SJCRH30 (cell line): Measurements from ENCODE around the gene PLXNB1. TPM values are rescaled to one million over a fixed set of nuclear protein-coding genes. Genes with fewer than 3 reads are reported as not detected.

Experiments used
- DNase-seq, 2 experiments: peaks; one replicate each; pipeline ENCODE4 v3.0.0-alpha.2; 2015 to 2020
- H3K27ac ChIP-seq: fragments of 250-450 bp; sonication (Bioruptor Pico); 2 replicates; pipeline ENCODE4 v1.5.1; 2020; ENCODE audit warnings: mild to moderate bottlenecking, moderate library complexity
- H3K27me3 ChIP-seq: fragments of 250-450 bp; sonication (Bioruptor Pico); 2 replicates; pipeline ENCODE4 v1.5.1; 2020; ENCODE audit warnings: mild to moderate bottlenecking, moderate library complexity
- H3K36me3 ChIP-seq: fragments of 250-450 bp; sonication (Bioruptor Pico); 2 replicates; pipeline ENCODE4 v1.5.1; 2020; ENCODE audit warnings: mild to moderate bottlenecking, moderate library complexity
- H3K4me1 ChIP-seq: fragments of 250-450 bp; sonication (Bioruptor Pico); 2 replicates; pipeline ENCODE4 v1.5.1; 2020; ENCODE audit warnings: mild to moderate bottlenecking, moderate library complexity
- H3K4me3 ChIP-seq: fragments of 250-450 bp; sonication (Bioruptor Pico); 2 replicates; pipeline ENCODE4 v1.5.1; 2020; ENCODE audit warnings: mild to moderate bottlenecking, moderate library complexity
- H3K9me3 ChIP-seq: fragments of 250-450 bp; sonication (Bioruptor Pico); replicated peaks from 2 replicates; pipeline ENCODE4 v1.5.1; 2020; ENCODE audit warnings: mild to moderate bottlenecking, moderate library complexity
- total RNA-seq: library from RNA; depleted of rRNA; stranded (reverse); fragments of >200 nt; shearing (Covaris generic); gene quantifications from 2 replicates; pipeline ENCODE4 v1.2.3, GENCODE V29; 2014

PLXNB1 gene
- total RNA-seq, 1 experiment from 2014 or later = 45.0 TPM

DNA sequence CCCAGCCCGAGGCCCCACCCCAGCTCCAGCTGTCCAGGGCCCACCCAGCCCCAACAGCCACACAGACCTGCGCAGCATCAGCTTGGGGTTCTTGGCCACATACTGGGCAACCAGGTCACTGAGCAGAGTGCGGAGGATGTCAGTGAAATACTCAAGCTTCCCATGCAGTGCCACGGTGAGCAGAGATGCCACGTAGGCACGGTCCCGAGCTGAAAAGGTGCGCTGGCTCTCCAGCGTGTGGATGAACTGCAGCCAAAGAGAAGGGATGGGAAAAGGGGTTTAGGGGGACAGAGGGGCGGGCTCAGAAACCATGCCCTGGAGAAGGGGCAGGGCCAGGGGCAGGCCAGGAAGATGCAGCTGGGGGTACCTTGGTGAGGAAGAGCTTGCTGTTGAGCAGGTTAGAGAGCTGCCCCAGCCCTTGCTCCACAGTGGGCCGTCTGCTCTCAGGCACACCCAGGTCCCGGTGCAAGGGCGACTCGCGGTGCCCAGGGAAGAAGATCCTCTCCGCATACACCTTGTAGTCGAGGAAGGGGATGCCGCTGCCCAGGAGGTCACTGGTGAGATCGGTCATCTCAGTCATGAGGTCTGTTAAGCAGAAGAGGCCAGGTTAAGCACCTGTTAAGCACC lies 17.4 kb downstream of the PLXNB1 start:
- Histone ChIP-seq H3K27ac (no peak overlapping the region), H3K27me3 (no peaks in the 10 kb centered on the region), H3K36me3 (peaks cover 17% of the 10 kb centered on the region; the same call in 1 of the 2 replicates), H3K9me3 (no peaks in the 10 kb centered on the region), H3K4me3 (no peak overlapping the region), H3K4me1 (no peaks in the 10 kb centered on the region)
- no peak for DNase-seq

- peaks cover 20% of the 10 kb centered on the region; the same call in 1 of the 2 replicates for H3K36me3 ChIP-seq
- no peaks in the 10 kb centered on the region for H3K9me3 ChIP-seq
- no peak overlapping the region for H3K4me3 ChIP-seq
Observed at GRCh38 chr3:48411606-48412374, 18.1 kb downstream of the PLXNB1 start.

DNA sequence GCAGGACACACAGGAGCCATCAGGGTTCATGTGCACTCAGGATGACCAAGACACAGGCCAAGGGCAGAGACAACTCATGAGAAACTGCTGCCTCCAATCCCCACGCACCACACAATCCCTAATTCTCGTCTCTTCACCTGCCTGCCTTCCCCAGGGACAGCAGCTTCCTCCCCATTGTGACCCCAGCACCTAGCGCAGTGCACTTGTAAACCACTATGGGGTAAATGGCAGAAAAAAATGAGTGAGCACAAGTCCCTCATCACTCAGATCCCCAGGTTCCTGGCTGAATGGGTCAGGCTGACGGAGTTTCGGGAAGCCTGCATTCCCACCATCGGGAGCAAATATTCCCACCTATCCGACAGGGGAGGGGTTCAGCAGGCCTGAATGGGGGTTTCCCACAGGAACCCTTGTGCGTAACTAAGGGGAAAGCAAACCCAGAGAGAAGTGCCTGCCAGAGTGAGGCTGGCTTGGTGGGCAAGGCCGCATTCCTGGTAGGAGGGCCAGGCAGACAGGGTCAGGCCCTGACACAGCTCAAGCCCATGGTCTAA lies 18.8 kb downstream of the PLXNB1 start:
- DNase-seq = no peak
- no peaks in the 10 kb centered on the region for H3K9me3 ChIP-seq
- H3K36me3 ChIP-seq = peaks cover 22% of the 10 kb centered on the region; the same call in 1 of the 2 replicates
- no peaks in the 10 kb centered on the region for H3K27me3 ChIP-seq
- H3K27ac ChIP-seq = no peak overlapping the region
- H3K4me3 ChIP-seq = no peak overlapping the region
- H3K4me1 ChIP-seq = no peaks in the 10 kb centered on the region

More at GRCh38 chr3:48411606-48412374, 18.1 kb downstream of the PLXNB1 start:
- Histone ChIP-seq H3K4me1 (no peaks in the 10 kb centered on the region), H3K27me3 (no peaks in the 10 kb centered on the region), H3K27ac (no peak overlapping the region)
- no peak for DNase-seq

DNA sequence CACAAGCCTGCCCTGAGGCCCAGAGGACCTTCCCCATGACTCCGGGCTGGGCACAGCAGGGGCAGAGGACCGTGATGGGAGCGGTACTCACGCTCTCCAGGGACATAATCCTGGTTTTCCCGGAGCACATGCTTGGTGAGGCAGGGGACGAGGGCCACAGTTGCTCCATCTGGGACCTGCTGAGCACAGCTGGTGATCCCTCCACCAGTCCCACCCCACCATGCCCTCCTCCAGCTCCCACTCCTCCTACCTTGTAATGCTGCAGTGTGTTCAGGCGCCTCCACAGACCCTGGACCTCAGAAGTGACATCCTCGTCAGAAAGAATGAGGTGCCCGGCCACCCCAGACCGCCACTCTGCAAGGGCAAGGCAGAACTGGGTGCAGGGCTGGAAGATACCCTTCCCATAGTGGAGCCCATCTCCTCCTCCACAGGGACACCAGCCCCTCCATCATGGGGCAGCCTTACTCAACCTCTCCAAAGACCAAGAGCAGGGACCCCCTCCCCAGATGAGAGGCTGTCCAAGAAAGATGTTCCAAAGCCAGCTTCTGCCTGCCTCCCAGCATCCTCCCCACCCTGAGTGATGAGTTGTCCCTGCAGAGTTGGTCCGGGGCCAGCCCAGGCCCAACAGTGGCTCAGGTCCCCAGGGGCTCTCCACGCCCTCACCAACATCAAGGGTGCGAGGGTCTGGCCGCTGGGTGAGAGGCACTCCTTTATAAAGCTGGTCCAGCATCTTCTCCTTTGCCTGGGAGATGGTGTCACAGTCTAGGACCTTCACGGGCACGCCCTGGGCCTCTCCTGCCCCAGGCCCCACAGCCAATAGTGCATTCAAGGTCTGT lies 19.5 kb downstream of the PLXNB1 start:
- Histone ChIP-seq H3K36me3 (peaks cover 23% of the 10 kb centered on the region; the same call in 1 of the 2 replicates), H3K4me3 (no peak overlapping the region), H3K9me3 (no peaks in the 10 kb centered on the region), H3K27me3 (no peaks in the 10 kb centered on the region), H3K27ac (no peak overlapping the region), H3K4me1 (no peaks in the 10 kb centered on the region)
- peak in 1 of 2 experiments; percentile 1 for DNase-seq

DNA sequence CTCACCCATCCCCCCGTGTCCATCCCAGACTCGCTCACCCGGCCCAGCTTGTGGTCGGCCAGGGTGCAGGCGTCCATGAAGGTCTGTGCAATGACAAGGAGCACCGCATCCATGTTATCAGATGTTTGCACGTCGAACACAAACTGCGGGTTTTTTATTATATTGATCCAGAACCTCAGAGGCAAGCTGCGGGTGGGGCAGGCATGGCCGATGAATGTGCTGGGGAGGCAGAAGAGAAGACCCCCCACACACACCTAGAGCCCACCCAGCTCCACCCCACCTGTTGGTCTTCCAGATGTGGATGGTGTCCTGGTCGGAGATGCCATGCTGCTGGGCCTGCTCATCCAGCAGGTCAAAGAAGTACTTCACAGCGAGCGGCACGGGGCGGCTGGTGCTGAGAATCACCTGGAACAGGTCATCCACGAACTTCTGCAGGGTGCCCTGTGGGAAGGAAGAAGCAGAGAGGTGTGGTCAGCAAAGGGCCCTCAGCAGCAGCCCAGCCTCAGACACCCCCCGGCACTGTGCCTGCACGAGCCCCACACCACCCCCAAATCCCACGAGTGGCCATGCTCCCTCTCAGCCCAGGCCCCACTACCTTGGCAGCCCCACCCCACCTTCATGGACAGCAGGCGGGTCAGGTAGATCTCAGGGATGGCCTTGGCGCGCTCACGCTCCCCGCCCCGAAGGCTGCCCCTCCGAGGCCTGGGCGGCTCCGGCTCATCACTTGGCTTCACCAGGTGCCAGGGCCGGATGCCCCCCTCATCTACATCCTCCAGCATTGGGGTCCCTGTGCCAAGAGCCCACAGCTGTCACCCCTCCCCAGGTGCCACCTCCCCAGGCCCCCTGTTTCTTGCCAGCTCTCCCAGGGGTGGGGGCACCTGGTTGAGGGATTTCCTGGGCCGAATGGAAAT lies 20.3 kb downstream of the PLXNB1 start:
- H3K9me3 ChIP-seq = no peaks in the 10 kb centered on the region
- peak in 1 of 2 experiments; percentile 1 for DNase-seq
- no peak overlapping the region for H3K4me3 ChIP-seq
- H3K36me3 ChIP-seq = peaks cover 23% of the 10 kb centered on the region; the same call in 1 of the 2 replicates
- no peak overlapping the region for H3K27ac ChIP-seq
- no peaks in the 10 kb centered on the region for H3K4me1 ChIP-seq
- no peaks in the 10 kb centered on the region for H3K27me3 ChIP-seq

- peak in 1 of 2 experiments; percentile 1 for DNase-seq
- Histone ChIP-seq H3K4me1 (no peaks in the 10 kb centered on the region), H3K27me3 (no peaks in the 10 kb centered on the region), H3K4me3 (no peak overlapping the region), H3K9me3 (no peaks in the 10 kb centered on the region), H3K36me3 (peaks cover 29% of the 10 kb centered on the region), H3K27ac (no peak overlapping the region)
Observed at GRCh38 chr3:48408823-48409281, 21.0 kb downstream of the PLXNB1 start.

- Histone ChIP-seq H3K36me3 (peaks cover 30% of the 10 kb centered on the region), H3K9me3 (no peaks in the 10 kb centered on the region), H3K27me3 (no peaks in the 10 kb centered on the region), H3K4me3 (no peak overlapping the region), H3K27ac (no peak overlapping the region), H3K4me1 (no peaks in the 10 kb centered on the region; the same call in 1 of the 2 replicates)
- DNase-seq = no peak
Observed at GRCh38 chr3:48407542-48408099, 22.3 kb downstream of the PLXNB1 start.

DNA sequence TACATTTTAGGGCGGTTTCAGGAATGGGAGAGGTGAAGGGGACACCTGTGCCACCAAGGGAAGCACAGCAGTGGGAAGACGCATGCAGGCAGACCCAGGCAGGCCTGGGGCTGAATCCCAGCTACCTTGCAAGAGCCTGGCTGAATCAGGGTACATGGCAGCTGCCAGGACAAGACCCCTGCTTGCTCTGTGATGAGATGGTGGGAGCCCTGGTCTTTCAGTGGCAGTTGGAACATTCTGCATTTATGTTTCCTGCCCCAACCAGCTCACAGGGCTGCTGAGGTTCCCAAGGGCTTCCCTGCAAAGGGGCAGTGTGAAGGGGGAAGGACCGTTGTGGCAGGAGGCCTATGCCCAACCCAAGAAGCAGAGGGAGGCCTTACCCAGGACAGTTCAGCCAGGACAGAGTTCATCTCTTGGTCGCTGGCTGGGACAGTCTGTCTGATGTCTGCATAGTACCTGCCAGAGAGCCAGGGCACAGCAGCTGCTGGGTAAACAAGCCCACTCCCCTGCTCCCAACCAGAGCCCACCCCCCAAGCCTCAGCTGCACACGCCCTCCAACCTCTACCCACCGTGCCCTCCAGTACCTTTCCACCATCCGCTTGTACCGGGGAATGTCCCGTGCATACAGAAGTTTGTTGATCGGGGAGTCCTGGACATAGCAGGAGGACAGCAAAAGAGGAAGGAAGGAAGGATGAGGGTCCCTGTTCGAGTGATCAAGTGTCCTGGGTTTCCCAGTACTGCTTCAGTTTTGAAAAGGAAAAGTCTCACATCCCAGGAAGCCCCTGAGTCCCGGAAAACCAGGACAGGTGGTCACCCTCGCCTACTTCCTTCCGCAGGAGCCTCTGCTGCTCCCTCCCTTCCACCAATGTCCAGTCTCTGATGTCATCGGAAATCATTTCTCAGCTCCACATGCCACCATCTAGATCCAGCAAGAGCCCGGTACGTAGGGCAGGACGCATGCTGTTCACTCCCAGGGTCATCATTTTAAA lies 23.1 kb downstream of the PLXNB1 start:
- H3K27me3 ChIP-seq = no peaks in the 10 kb centered on the region
- no peaks in the 10 kb centered on the region for H3K9me3 ChIP-seq
- DNase-seq = no peak
- H3K4me3 ChIP-seq = no peak overlapping the region
- H3K4me1 ChIP-seq = peaks cover 4% of the 10 kb centered on the region; the same call in 1 of the 2 replicates
- H3K36me3 ChIP-seq = peaks cover 30% of the 10 kb centered on the region
- no peak overlapping the region for H3K27ac ChIP-seq

DNA sequence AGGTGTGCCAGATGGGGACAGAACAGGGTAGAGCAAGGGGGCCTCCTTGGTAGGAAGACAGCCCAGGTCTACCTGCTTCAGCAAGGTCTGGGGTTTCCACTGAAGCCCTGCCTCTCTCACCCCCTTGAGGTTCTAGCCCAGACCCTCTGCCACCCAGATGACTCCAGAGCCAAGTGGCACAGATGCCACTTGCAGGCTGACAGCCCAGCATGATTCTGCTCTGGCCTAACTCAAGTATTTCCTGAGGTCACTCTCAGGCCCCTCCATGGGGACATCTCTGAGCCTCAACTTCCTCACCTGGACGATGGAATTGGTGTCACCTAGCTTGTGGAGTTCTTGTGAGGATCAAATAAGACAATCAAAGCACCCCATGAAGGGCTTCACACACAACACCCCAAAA lies 23.9 kb downstream of the PLXNB1 start:
- H3K27me3 ChIP-seq = no peaks in the 10 kb centered on the region
- no peak for DNase-seq
- H3K9me3 ChIP-seq = no peaks in the 10 kb centered on the region
- H3K4me1 ChIP-seq = peaks cover 4% of the 10 kb centered on the region; the same call in 1 of the 2 replicates
- H3K4me3 ChIP-seq = no peak overlapping the region
- H3K27ac ChIP-seq = no peak overlapping the region
- peaks cover 27% of the 10 kb centered on the region for H3K36me3 ChIP-seq

GRCh38 chr3:48405343-48405881 lies 24.5 kb downstream of the PLXNB1 start:
- Histone ChIP-seq H3K9me3 (no peaks in the 10 kb centered on the region), H3K27ac (no peak overlapping the region), H3K36me3 (peaks cover 26% of the 10 kb centered on the region), H3K27me3 (no peaks in the 10 kb centered on the region), H3K4me1 (peaks cover 4% of the 10 kb centered on the region; the same call in 1 of the 2 replicates), H3K4me3 (no peak overlapping the region)
- no peak for DNase-seq

DNA sequence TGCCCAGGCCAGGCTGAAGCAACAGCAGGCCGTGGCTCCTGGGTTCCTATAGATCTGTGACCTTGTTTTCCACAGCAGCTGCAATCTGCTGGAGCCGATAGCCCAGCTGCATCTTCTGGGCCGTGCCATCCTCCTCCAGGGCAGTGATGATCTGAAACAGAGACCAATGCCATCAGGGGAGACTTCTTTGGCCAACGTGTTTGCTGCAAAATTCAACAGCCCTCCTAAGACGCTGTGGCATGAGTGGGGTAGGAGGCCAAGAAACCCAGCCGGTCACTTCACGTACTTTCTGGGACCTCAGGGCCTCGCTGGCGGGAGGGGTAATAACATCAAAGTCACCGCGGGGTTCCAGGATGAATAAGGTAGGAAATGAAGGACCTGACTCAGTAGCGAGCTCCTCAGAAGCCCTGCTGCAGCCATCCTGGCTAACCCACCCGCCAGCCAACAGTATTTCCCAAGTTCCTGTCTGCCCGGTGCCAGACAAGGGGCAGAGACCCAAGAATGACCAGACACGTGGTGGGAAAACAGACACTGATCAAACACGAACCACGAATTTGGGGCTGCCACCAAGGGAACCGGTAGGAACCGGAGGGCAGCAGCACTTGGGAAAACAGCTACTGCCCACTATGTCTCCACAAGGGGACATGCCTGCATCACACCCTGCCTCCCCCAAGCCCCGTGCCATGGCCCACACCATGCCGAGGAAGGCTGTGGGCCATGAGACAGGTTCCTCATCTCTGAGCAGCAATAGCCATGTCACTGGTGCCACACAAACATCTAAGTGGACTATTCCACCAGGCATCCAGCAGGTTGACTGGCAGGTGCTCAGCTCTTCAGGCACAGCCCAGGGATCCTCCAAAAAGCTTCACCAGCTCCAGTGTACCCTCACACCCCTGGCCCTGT lies 25.2 kb downstream of the PLXNB1 start:
- no peak for DNase-seq
- H3K4me1 ChIP-seq = peaks cover 4% of the 10 kb centered on the region; the same call in 1 of the 2 replicates
- H3K9me3 ChIP-seq = no peaks in the 10 kb centered on the region
- H3K4me3 ChIP-seq = no peak overlapping the region
- no peaks in the 10 kb centered on the region for H3K27me3 ChIP-seq
- no peak overlapping the region for H3K27ac ChIP-seq
- H3K36me3 ChIP-seq = peaks cover 25% of the 10 kb centered on the region
